Measurements from ENCODE around the gene FXYD2. TPM values are rescaled to one million over a fixed set of nuclear protein-coding genes. Genes with fewer than 3 reads are reported as not detected.

Gene FXYD2
- total and polyA plus RNA-seq, 2 of the 4 experiments (the other 2 are of a cell fraction): 0.09 TPM; not detected in 1

DNA sequence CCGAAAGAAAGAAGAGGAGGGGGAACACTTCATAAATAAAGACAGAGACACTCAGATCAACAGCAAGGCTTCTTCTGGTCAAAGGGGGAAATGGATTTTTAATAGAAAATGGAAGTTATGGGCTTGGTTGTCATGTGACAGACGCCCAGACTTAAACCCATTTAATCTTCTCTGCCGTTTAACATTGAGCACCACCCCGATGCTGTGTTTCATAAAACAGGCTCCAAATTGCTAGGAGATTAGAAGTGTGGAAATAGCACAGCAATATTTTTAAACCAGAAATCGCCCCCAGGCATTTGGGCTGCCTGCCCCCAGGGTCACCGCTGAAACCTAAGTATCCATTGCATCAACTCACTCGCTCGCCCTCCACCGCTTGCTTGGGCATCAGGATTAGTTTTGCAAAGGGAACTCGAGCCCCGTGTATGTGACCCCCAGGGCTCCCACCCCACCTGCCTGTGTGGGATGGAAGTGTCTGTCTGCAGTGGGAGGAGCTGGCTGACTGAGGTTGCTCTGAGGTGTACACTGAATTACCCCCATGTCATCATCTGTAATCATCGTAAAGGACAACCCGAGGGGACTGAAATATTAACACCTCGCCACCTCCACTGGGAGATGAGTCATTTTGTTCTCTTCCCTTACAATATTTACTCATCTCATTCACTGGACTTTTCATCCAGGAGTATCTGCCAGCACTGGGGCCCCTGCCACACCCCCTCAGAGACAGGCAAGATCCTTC is 38.2 kb downstream of the FXYD2 start:
- no peak overlapping the region for H2AFZ ChIP-seq (replicated peaks; ENCODE audit: low read length, poor library complexity)
- H3K9me1 ChIP-seq (ENCODE audit: insufficient read depth, low read length): no peaks in the 10 kb centered on the region
- in situ Hi-C loops (cut with MboI; ENCODE audit: low sequenced_read_pairs): no loop called here
- H4K91ac ChIP-seq (ENCODE audit: insufficient read depth, low read depth, low read length): no peak overlapping the region
- no peak overlapping the region for H3K4me3 ChIP-seq (ENCODE audit: insufficient read depth, low read depth, low read length)
- H3K27me3 ChIP-seq (ENCODE audit: control insufficient read depth, insufficient read depth, low read length): peaks cover 32% of the 10 kb centered on the region
- H2AK9ac ChIP-seq (replicated peaks; ENCODE audit: low read depth, low read length, poor library complexity): no peak overlapping the region
- H3K9ac ChIP-seq (ENCODE audit: low read depth, low read length): no peak overlapping the region
- intact Hi-C loops (cut with micrococcal nuclease): no loop called here
- no peak overlapping the region for H3K4me2 ChIP-seq (ENCODE audit: low read depth, low read length)
- no peak overlapping the region for H2BK5ac ChIP-seq (ENCODE audit: low read depth, low read length, poor library complexity, severe bottlenecking)
- no peaks in the 10 kb centered on the region for H3K9me3 ChIP-seq (ENCODE audit: control insufficient read depth, insufficient read depth, low read length)
- H3K79me1 ChIP-seq (ENCODE audit: low read depth in 1 of 2, low read length in 2 of 2): no peaks in the 10 kb centered on the region
- DNase-seq: no peak
- H3K36me3 ChIP-seq (ENCODE audit: control insufficient read depth, insufficient read depth, low read length): no peaks in the 10 kb centered on the region
- TF ChIP-seq FOS (IDR thresholded peaks at IDR 0.05; ENCODE audit: low read depth, low read length) (no peak), RAD21 (IDR thresholded peaks at IDR 0.05; ENCODE audit: low read length) (no peak), BHLHE40 (IDR thresholded peaks at IDR 0.05; ENCODE audit: low read depth, low read length) (no peak), POLR2A (IDR thresholded peaks at IDR 0.05; ENCODE audit: low read depth, low read length) (no peak), CHD1 (IDR thresholded peaks at IDR 0.05; ENCODE audit: low read depth, low read length) (no peak), MAFK (IDR thresholded peaks at IDR 0.05; ENCODE audit: low read depth, low read length) (no peak)
- TF ChIP-seq, protein P1, sequence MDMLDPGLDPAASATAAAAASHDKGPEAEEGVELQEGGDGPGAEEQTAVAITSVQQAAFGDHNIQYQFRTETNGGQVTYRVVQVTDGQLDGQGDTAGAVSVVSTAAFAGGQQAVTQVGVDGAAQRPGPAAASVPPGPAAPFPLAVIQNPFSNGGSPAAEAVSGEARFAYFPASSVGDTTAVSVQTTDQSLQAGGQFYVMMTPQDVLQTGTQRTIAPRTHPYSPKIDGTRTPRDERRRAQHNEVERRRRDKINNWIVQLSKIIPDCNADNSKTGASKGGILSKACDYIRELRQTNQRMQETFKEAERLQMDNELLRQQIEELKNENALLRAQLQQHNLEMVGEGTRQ (IDR thresholded peaks at IDR 0.05; ENCODE audit: low read depth, low read length): no peak
- TF ChIP-seq, protein P2, sequence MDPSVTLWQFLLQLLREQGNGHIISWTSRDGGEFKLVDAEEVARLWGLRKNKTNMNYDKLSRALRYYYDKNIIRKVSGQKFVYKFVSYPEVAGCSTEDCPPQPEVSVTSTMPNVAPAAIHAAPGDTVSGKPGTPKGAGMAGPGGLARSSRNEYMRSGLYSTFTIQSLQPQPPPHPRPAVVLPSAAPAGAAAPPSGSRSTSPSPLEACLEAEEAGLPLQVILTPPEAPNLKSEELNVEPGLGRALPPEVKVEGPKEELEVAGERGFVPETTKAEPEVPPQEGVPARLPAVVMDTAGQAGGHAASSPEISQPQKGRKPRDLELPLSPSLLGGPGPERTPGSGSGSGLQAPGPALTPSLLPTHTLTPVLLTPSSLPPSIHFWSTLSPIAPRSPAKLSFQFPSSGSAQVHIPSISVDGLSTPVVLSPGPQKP (IDR thresholded peaks at IDR 0.05; ENCODE audit: borderline replicate concordance, low read depth, low read length): no peak
- no peak overlapping the region for H2BK20ac ChIP-seq (ENCODE audit: low read depth, low read length)
- dilution Hi-C loops (cut with HindIII; ENCODE audit: low sequenced_read_pairs, unreplicated experiment): no loop called here
- no peak overlapping the region for H2BK15ac ChIP-seq (ENCODE audit: low read depth, low read length)
- POLR2A ChIA-PET (ENCODE audit: unreplicated experiment): no interaction called here
- no peaks in the 10 kb centered on the region for H4K20me1 ChIP-seq (ENCODE audit: insufficient read depth, low read length)
- H2AK5ac ChIP-seq (ENCODE audit: low read depth, low read length): no peak overlapping the region
- no peak overlapping the region for H3K18ac ChIP-seq (ENCODE audit: low read depth, low read length)
- H4K5ac ChIP-seq (ENCODE audit: low read depth, low read length): no peak overlapping the region
- BruUV-seq (replicated peaks): no TSS peak
- H3K4ac ChIP-seq (ENCODE audit: low read depth, low read length): no peak overlapping the region
- H3K14ac ChIP-seq (replicated peaks; ENCODE audit: low read depth, low read length): no peak overlapping the region
- no CpG with 5 or more reads among the region's 14 CpGs for WGBS, 2 experiments (ENCODE audit: extremely low coverage in 2 of 2, insufficient read length in 1 of 2)
- ATAC-seq (ENCODE audit: low read depth): no peak
- no peak overlapping the region for H3K56ac ChIP-seq (ENCODE audit: extremely low read depth, insufficient read depth, low read length)
- no peak overlapping the region for H3K23ac ChIP-seq (ENCODE audit: low read depth, low read length)
- no peaks in the 10 kb centered on the region for H3K4me1 ChIP-seq (ENCODE audit: control insufficient read depth, insufficient read depth, low read length)
- no peak overlapping the region for H2BK120ac ChIP-seq (ENCODE audit: low read depth, low read length)
- H3K27ac ChIP-seq (ENCODE audit: insufficient read depth, low read length): no peak overlapping the region
- H4K8ac ChIP-seq (ENCODE audit: low read depth in 2 of 2, low read length in 2 of 2): no peak overlapping the region
- CTCF ChIA-PET: interaction anchor here (1.0 kb wide), 1 partner anchor 31 kb away, joined by 3 read pairs; no protein-coding TSS in a partner anchor

All from IMR-90 (cell line).